CD4-positive, alpha-beta T cell treated with Interleukin-2 at 100 ng/mL for 4 hours (primary cell): Measurements from ENCODE around the gene IFITM1.

ENCODE experiments used
- DNase-seq: peaks from one replicate; pipeline ENCODE4 v3.0.0-alpha.2; 2020; ENCODE audit warnings: low spot score

Gene IFITM1

DNA sequence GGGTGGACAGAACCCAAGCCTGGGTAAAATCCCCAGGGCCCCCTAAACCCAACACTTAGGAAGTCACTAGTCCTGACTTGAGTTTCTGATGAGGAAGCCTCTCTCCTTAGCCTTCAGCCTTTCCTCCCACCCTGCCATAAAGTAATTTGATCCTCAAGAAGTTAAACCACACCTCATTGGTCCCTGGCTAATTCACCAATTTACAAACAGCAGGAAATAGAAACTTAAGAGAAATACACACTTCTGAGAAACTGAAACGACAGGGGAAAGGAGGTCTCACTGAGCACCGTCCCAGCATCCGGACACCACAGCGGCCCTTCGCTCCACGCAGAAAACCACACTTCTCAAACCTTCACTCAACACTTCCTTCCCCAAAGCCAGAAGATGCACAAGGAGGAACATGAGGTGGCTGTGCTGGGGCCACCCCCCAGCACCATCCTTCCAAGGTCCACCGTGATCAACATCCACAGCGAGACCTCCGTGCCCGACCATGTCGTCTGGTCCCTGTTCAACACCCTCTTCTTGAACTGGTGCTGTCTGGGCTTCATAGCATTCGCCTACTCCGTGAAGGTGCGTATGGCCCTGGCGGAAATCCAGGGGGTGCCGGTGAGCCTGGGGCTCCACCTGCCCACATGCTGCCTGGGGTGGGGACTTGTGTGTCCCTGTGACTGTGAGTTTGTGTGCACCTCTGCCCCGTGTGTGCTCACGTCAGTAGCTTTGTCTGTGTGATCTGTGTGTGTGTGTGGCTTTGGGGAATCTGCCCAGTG is at the start of gene IFITM1:
Gene IFITM1 (plus strand): TSS at position 254 of the 767 bp plus-strand sequence. CDS start 131 bp downstream, at position 385.
- peak; percentile 70 for DNase-seq

DNA sequence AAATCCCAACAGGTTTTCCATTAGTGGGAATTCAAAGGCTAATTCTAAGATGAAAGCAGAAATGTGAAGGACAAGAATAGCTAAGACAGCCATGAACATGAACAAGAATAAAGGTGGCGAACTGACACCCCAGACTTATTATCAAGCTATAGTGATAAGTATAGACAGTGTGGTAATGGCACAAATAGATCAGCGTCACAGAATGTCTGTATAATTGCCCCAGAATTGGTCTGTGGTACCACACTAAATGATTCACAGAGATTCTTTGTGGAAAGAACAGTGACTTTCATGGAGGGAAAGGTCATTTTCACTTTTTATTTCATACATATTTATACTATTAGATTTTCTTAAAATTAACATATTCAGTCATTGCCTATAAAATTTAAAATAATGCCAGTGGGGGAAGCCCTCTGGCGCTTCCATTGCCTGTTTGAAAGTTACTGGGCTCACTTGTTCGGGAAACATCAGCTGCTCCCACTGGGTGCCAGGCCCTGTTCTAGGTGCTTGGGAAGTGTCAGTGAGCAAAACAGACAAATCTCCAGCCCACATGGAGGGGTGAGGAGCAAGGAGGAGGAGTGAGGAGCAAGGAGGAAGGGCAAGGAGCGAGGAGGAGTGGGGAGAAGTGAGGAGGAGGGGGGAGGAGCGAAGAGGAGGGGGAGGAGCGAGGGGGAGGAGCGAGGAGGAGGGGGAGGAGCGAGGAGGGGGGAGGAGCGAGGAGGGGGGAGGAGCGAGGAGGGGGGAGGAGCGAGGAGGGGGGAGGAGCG is 47.0 kb upstream of the IFITM1 start:
- peak; percentile 48 for DNase-seq

DNA sequence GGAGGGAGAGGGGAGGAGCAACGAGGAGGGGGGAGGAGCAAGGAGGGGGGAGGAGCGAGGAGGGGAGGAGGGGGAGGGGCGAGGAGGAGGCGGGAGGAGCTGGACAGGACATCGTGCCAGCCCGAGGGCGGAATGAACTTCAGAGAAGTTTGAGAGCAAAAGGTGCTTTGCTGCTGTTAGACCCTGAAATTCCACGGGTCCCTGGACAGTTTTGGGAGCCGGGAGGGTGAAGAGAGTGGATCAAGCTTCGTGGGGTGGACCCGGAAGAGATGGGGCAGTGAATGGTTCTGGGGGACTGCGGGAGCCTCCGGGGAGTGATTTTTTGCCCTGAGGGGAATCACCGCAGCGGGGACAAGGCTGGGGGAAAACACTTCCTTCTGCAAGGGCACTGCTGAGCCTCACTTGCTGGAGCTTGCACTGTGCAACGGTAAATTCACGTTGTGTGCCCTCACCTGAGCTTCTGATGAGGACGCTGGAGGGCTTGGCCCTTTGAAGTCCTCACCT is 46.3 kb upstream of the IFITM1 start:
- DNase-seq, result peak; percentile 47

DNA sequence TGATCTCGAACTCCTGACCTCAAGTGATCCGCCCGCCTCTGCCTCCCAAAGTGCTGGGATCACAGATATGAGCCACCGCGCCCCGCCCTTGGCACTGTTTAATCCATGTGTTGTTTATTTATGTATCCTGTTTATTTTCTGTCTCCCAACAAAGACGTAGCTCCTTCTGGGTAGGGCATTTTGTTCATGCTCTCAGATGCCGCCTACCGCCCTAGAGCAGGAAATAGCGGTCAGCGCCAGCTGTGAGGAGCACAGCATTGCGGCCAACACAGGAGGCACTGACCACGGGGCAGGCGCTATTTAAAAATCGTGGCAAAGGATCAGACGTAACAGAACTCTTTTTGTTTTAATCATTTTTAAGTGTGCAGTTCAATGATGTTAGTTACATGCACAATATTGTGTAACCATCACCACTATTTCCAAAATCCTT is 45.1 kb upstream of the IFITM1 start:
- DNase-seq, result peak; percentile 45

DNA sequence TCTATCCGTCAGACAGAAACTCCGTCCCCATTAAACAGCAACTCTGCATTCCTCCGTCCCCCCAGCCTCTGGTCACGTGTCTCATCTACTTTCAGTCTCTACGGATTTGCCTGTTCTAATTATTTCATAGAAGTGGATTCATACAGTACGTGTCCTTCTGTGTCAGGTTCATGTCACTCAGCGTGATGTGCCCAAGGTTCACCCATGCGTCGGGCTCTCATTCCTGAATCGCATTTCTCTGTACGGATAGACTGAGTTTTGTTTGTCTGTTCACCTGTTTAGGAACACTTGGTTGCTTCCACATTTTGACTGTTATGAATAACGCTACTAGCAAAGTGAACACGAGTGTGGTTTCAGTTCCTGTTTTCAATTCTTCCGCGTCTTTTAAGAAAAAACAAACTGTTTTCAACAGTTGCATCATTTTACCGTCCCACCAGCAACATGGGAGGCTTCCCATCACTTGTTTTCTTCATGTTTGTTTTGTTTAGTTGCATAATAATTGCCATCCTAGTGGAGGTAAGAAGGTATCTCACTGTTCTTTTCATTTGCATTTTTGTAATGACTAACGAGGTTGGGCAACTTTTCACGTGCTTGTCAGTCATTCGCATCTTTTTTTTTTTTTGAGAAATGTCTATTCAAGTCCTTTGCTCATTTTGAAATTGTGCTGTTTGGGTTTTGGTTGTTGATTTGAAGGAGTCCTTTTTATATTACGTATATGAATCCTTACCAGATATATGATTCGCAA is 44.5 kb upstream of the IFITM1 start:
- DNase-seq, result peak; percentile 64

DNA sequence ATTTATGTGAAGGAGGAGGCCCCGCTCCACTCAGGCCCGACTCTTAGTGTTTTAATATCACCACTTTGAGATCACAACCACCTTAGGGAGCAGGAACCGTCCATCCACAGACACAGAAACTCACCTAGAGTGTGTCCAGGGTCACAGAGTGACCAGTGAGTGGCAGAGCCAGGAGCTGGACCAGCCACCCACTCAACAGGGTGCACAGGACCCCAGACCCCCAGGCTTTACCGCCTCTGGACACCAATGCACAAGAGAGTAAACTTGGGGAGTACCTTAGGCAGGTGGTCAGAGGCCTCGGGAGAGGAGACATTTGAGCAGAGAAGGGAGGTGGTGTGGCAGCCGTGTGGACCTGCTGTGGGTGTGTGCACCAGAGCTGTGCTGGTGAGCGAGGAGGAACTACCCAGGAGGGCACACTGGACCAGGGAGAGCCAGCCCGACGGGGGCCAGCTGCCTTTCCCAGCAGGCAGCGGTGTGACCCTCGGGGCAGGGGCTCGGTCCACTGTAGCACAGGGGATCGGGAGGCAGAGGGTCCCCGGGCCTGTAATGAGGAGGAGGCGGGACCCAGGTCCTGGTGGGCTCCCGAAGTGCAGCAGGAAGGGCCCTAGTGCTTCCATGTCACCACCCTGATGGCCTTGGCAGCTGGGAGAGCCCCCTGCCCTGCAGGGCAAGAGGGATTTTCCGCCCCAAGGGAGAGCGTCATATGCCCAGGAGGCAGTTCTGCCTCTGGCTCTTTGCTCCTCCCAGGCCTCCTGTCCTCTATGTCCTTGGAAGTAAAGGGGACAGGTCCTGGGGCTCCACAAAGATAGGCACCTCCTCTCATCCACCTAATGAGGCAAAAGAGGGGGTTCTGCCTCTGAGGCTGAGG is 43.2 kb upstream of the IFITM1 start:
- DNase-seq, result no peak

DNA sequence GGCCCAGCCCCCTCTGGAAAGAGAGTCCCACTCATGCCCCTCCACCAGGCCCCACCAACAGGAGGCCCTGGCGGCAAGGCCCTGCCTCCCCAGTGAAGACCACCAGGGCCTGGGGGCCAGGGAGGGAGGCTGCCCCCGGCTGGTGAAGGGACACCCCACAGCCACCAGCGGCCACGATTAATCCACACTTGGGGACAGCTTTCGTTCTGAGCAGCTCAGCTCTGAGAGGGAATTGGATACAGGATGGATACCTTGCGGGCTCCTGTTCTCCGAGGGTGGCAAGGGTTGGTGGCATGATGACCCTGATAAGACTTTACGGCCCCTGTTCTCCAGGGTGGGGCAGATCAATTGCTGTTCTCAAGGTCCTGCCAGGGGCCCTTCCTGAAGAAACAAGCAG is 42.5 kb upstream of the IFITM1 start:
- DNase-seq, result no peak

DNA sequence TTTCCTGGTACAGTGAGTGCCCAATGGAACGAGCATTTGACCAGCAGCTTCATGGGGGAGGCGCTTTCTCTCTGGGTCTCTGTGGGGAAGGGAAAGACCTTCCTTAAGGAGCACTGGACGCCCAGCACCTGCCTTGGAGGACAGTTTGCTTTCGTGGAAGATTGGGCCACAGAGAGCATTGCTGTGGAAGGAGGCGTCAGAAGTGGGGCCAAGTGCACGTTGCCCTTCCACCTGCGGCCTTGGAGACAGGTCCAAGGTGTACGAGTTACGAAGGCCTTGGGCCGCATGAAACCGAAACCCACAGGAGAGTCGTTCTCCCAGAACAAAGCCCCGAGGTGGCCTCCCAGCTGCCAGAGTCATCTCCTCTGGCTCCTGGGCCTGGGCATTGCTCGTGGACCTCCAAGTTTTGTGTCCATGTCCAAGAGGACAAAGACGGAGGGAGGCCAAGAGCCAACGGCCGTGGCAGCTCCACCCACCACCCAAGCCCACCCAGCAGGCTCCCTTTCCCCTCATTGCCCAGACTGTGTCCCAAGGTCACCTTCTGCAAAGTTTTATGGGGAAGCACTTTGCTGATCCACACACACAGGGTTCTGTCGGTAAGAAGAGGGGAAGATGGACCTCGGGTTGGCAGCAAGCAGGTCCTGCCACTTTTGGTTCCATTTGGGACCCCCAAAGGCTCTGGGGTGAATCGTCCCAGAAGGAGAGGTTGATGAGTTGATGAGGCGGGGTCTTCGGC is 41.5 kb upstream of the IFITM1 start:
- no peak for DNase-seq

DNA sequence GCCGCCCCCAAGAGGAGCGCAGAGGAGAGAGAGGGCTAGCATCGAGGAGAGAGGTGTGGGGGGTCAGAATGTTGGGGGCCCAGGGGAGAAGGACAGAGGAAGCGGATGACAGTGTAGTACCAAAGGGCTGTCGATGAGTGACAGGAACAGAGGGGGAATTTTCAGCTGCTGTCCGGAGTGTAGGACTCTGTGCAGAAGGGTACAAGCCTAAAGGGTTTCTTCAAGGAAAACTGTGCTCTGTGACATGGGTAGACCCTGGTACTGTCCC is 41.0 kb upstream of the IFITM1 start:
- no peak for DNase-seq

DNA sequence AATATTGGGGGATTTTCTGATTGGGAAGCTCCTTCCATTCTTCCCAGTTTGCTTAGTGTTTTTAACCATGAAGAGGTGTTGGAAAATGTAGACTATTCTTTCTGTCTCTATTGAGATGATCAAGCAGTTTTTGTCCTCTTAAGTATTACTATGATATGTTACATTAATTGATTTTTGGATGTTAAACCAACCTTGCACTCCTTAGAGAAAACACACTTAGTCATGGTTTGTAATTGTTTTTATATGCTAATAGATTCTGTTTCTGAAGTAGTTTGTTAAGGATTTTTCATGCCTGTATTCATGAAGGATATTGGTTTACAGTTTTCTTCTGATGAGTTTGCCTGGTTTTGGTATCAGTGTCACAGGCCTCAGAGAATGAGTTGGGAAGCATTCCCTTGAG is 37.6 kb upstream of the IFITM1 start:
- DNase-seq, result no peak

DNA sequence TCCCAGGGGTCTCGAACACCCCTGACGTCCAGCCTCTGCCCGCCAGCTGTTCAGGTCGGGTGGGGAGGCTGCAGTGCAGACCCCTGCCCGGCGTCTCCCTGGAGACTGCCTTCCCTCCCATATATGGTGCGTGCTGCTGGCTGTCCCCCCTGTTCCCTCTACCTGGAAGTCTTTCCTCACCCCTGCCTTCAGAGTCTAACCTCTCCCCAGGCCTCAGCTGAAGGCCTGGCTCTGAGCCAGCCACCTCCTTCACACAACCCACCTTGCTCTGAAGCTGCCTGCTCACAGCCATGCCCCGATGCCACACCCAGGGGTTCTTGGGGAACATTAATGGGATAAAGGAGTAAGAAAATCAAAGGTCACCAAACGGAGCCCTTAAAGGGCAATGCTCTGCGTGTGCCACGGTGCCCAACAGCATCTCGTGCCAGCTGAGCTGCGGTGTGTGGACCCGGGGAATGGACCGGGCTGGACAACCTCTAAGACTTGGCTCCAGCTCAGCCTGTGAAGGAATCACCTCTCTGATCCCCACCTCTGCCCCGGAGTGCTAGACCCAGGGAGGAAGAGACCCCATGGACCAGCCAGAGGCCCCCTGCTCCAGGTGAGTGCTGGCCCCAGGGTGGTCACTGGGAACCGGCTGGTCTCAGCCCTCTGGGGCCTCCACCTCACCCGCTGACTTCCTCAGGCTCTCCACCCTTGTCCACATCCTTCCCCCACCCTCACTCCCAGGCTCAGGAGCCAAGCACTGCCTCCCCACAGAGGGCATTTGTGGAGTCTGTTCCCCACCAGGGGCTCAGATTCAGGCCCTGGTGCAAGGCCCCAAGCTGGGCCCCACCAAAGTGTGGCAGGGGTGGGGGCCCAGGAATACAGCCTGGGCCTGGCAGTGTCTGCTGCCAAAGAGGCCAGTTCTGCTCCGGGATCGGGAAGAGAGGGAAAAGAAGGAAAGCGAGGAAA is 35.6 kb upstream of the IFITM1 start, which contains the start of gene NLRP6:
Gene NLRP6 (plus strand): TSS at position 407 of the 951 bp plus-strand sequence. CDS start 163 bp downstream, at position 570.
- no peak for DNase-seq

DNA sequence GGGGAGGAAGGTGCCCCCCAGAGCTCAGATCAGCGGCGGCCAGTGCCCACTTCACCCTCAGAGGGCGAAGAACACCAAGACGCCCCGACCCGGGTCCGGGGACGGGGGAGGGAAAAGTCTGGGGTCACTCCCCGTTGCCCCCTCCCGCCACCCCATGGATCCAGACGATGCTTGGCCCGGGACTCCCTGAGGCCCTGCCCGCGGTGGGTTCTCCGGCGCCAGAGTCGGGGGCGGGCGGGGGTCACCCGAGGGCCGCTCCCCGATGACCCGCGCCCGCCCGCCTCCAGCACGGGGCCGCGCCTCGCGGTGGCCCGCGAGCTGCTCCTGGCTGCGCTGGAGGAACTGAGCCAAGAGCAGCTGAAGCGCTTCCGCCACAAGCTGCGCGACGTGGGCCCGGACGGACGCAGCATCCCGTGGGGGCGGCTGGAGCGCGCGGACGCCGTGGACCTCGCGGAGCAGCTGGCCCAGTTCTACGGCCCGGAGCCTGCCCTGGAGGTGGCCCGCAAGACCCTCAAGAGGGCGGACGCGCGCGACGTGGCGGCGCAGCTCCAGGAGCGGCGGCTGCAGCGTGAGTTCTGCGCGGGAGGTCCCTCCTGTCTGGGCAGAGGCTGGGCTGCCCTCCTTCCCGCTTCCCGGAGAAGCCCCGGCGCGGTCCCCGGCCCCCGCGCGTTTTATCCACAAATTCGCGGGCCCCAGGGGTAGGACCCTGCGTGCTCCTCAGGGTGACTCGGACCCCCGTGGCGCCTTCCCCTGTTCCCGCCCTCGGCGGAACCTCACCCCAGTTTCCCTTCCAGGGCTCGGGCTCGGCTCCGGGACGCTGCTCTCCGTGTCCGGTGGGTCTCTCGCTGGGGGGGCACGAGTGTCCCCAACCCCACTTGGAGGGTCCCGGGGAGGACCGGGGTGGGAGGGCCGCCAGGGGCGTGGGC is 34.5 kb upstream of the IFITM1 start:
- DNase-seq, result no peak

DNA sequence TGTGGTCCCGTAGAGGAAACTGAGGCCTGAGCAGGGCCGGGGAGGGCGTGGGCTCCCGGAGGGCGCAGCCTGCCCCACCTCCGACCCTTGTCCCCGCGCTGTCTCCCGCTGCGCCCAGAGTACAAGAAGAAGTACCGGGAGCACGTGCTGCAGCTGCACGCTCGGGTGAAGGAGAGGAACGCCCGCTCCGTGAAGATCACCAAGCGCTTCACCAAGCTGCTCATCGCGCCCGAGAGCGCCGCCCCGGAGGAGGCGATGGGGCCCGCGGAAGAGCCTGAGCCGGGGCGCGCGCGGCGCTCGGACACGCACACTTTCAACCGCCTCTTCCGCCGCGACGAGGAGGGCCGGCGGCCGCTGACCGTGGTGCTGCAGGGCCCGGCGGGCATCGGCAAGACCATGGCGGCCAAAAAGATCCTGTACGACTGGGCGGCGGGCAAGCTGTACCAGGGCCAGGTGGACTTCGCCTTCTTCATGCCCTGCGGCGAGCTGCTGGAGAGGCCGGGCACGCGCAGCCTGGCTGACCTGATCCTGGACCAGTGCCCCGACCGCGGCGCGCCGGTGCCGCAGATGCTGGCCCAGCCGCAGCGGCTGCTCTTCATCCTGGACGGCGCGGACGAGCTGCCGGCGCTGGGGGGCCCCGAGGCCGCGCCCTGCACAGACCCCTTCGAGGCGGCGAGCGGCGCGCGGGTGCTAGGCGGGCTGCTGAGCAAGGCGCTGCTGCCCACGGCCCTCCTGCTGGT is 33.7 kb upstream of the IFITM1 start:
- peak; percentile 39 for DNase-seq

DNA sequence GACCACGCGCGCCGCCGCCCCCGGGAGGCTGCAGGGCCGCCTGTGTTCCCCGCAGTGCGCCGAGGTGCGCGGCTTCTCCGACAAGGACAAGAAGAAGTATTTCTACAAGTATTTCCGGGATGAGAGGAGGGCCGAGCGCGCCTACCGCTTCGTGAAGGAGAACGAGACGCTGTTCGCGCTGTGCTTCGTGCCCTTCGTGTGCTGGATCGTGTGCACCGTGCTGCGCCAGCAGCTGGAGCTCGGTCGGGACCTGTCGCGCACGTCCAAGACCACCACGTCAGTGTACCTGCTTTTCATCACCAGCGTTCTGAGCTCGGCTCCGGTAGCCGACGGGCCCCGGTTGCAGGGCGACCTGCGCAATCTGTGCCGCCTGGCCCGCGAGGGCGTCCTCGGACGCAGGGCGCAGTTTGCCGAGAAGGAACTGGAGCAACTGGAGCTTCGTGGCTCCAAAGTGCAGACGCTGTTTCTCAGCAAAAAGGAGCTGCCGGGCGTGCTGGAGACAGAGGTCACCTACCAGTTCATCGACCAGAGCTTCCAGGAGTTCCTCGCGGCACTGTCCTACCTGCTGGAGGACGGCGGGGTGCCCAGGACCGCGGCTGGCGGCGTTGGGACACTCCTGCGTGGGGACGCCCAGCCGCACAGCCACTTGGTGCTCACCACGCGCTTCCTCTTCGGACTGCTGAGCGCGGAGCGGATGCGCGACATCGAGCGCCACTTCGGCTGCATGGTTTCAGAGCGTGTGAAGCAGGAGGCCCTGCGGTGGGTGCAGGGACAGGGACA is 32.9 kb upstream of the IFITM1 start:
- DNase-seq, result no peak

DNA sequence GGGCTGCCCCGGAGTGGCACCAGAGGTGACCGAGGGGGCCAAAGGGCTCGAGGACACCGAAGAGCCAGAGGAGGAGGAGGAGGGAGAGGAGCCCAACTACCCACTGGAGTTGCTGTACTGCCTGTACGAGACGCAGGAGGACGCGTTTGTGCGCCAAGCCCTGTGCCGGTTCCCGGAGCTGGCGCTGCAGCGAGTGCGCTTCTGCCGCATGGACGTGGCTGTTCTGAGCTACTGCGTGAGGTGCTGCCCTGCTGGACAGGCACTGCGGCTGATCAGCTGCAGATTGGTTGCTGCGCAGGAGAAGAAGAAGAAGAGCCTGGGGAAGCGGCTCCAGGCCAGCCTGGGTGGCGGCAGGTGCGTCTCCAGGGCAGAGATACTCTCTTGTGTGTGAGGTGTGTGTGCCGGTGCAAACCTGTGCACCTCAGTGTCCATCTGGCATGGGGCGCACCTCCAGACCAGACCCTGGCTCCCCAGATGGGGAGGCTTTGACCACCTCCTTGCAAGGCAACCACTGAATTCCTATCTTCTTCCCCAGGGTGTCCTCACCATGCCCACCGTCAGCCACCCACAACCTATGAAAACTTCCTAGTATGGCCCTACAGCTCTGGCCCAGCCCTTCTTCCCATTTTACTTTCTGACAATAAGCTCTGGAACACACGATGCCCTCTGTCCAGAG is 32.2 kb upstream of the IFITM1 start:
- DNase-seq, result no peak

DNA sequence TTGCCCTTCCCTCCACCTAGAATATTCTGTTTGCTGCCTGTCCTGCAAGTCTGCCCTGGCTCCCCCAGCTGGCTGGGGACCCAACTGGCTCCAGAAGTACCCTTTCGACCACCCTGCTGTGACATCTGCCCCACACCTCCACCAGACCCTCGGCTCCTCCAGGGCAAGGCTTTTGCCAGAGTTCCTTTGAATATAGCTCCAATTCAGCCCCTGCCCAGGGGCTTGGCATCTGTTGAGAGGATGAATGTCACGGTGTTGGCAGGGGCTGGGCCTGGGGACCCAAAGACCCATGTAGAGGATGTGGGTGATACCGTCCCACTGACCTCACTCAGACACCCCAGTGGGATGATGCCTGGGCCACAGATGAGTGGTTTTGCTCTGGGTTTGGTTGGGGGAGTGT is 31.7 kb upstream of the IFITM1 start:
- DNase-seq, result no peak
